ES-I3 (cell line): ENCODE data around the gene UBE4B.

Experiments used
- H3K36me3 ChIP-seq: 2 replicates; pipeline ENCODE4 v1.6.1; 2013; ENCODE audit warnings: mild to moderate bottlenecking, low read length, control low read depth, moderate library complexity; ENCODE audit not compliant: insufficient read depth
- H3K4me1 ChIP-seq: 2 replicates; pipeline ENCODE4 v1.6.1; 2013; ENCODE audit warnings: mild to moderate bottlenecking, control low read depth, low read length; ENCODE audit not compliant: insufficient read depth
- H3K9ac ChIP-seq: 2 replicates; pipeline ENCODE4 v1.6.1; 2013; ENCODE audit warnings: low read depth, mild to moderate bottlenecking, low read length, moderate library complexity
- H3K9me3 ChIP-seq: 2 replicates; pipeline ENCODE4 v1.6.1; 2013; ENCODE audit warnings: mild to moderate bottlenecking, low read length, moderate library complexity; ENCODE audit not compliant: control insufficient read depth, insufficient read depth

The UBE4B gene

GRCh38 chr1:10054465-10054864, 21.7 kb downstream of the UBE4B start:
- Histone ChIP-seq H3K36me3 (no peaks in the 10 kb centered on the region), H3K9me3 (no peaks in the 10 kb centered on the region), H3K9ac (no peak overlapping the region)

DNA sequence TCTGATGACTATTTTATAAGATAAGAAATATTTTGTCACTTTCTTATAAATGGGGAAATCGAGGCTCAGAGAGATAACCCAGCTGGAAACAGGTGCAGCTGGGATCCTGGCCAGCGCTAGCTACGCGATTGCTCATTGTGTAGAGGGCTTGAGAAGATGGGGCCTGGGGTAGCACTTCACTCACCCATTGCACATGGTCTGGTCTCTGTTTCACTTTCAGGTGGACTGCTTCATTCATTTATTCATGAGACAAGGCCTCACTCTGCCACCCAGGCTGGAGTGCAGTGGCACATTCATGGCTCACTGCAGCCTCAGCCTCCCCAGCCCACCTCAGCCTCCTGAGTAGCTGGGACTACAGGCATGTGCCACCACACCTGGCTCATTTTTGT, 23.8 kb downstream of the UBE4B start:
- Histone ChIP-seq H3K9ac (no peak overlapping the region), H3K9me3 (no peaks in the 10 kb centered on the region)

More at GRCh38 chr1:10054465-10054864, 21.7 kb downstream of the UBE4B start:
- peaks cover 3% of the 10 kb centered on the region; the same call in 1 of the 2 replicates for H3K4me1 ChIP-seq

GRCh38 chr1:10057343-10057742, 24.6 kb downstream of the UBE4B start:
- H3K36me3 ChIP-seq = no peaks in the 10 kb centered on the region
- H3K9me3 ChIP-seq = no peaks in the 10 kb centered on the region
- no peak overlapping the region for H3K9ac ChIP-seq
- H3K4me1 ChIP-seq = peaks cover 3% of the 10 kb centered on the region; the same call in 1 of the 2 replicates

More for the DNA sequence above, 23.8 kb downstream of the UBE4B start:
- no peaks in the 10 kb centered on the region for H3K36me3 ChIP-seq
- H3K4me1 ChIP-seq = peaks cover 3% of the 10 kb centered on the region; the same call in 1 of the 2 replicates

GRCh38 chr1:10057796-10058195, 25.0 kb downstream of the UBE4B start:
- no peak overlapping the region for H3K9ac ChIP-seq
- no peaks in the 10 kb centered on the region for H3K36me3 ChIP-seq
- no peaks in the 10 kb centered on the region for H3K9me3 ChIP-seq
- H3K4me1 ChIP-seq = peaks cover 3% of the 10 kb centered on the region; the same call in 1 of the 2 replicates

DNA sequence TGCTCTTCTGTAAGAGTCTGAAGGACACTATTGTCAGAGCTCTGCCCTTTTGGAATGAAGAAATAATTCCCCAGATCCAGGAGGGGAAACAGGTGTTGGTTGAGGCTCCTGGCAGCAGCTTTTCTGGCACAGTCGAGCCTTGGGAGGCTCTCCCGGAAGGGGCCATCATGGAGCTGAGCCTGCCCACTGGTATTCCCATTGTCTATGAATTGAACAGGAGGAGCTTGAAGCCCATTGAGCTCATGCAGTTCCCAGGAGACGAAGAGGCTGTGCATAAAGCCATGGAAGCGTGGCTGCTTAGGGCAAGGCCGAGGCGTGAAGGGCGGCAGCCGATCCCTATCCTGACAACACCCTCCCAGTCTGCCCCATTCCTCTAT, 26.6 kb downstream of the UBE4B start:
- Histone ChIP-seq H3K36me3 (no peaks in the 10 kb centered on the region), H3K9ac (no peak overlapping the region), H3K9me3 (no peaks in the 10 kb centered on the region), H3K4me1 (peaks cover 3% of the 10 kb centered on the region; the same call in 1 of the 2 replicates)

GRCh38 chr1:10060311-10061100, 27.7 kb downstream of the UBE4B start:
- H3K36me3 ChIP-seq = no peaks in the 10 kb centered on the region

DNA sequence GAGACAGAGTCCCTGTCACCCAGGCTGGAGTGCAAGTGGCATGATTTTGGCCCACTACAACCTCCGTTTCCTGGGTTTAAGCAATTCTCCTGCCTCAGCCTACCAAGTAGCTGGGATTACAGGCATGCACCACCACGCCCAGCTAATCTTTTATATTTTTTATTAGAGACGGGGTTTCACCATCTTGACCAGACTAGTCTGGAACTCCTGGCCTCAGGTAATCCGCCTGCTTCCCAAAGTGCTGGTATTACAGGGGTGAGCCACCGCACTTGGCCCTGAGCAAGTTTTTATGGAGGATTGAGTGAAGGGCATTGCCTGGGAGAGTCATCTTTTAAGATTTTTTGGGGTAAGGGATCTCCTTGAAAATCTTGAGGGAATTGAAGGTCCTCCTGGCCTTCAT, 28.5 kb downstream of the UBE4B start:
- Histone ChIP-seq H3K9ac (no peak overlapping the region), H3K36me3 (no peaks in the 10 kb centered on the region), H3K9me3 (no peaks in the 10 kb centered on the region), H3K4me1 (peaks cover 6% of the 10 kb centered on the region)

More at GRCh38 chr1:10060311-10061100, 27.7 kb downstream of the UBE4B start:
- no peak overlapping the region for H3K9ac ChIP-seq
- peaks cover 8% of the 10 kb centered on the region for H3K4me1 ChIP-seq
- no peaks in the 10 kb centered on the region for H3K9me3 ChIP-seq

DNA sequence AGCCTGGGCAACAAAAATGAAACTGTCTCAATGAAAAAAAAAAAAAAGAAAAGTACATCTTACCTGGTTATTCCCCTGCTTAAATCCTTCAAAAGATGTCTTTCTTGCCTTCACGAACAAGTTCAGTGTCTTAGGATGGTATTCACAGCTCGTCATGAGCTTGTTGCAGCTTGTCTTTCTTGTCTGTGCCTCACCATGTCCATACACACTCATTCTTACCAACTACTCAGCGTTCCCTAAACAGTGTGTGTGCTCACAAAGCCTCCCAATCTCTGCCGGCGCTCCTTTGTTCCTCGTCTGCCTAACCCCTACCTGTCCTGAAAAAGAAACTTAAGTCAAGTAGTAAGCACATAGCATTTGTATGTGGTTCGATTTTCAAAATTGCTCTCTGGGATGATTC, 31.1 kb downstream of the UBE4B start:
- H3K36me3 ChIP-seq = no peaks in the 10 kb centered on the region
- no peaks in the 10 kb centered on the region for H3K9me3 ChIP-seq
- H3K9ac ChIP-seq = no peak overlapping the region
- H3K4me1 ChIP-seq = peaks cover 6% of the 10 kb centered on the region

DNA sequence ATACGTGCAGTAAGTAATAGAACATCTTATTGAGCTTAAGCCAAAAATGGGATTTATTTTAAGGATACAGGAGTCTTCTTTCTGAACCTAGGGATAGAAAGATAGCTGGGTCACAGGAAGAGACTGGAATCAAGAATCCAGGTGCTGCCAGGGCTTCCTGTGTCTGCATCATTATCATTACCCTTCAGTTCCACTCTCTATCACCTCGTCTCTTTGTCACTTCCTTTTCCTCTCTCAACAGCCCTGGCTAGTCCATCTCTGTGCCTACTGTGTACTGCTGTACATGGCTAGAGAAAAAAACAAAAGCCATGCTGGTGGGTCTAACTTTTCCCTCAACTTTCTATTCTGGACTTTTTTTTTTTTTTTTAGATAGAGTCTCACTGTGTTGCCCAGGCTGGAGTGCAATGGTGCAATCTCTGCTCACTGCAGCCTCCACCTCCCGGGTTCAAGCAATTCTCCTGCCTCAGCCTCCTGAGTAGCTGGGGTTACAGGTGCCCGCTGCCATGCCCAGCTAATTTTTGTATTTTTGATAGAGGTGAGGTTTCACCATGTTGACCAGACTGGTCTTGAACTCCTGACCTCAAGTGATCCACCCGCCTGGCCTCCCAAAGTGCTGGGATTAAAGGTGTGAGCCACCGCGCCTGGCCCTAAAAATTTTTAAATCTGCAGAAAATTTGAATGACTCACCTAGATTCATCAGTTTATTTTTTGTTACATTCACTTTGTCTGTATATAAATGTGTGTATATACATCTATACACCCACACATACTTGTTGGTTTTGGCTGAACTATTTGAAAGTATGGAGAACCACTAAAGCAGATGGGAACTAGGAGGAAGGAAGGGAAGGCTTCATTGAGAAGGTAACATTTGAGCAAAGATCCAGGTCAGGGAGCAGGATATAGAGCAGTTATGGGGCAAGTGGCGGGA, 31.9 kb downstream of the UBE4B start:
- Histone ChIP-seq H3K9me3 (no peaks in the 10 kb centered on the region), H3K36me3 (no peaks in the 10 kb centered on the region), H3K9ac (no peak overlapping the region), H3K4me1 (peaks cover 6% of the 10 kb centered on the region)

GRCh38 chr1:10065344-10065685, 32.6 kb downstream of the UBE4B start:
- Histone ChIP-seq H3K9ac (no peak overlapping the region), H3K36me3 (no peaks in the 10 kb centered on the region), H3K9me3 (no peaks in the 10 kb centered on the region), H3K4me1 (peaks cover 6% of the 10 kb centered on the region)

DNA sequence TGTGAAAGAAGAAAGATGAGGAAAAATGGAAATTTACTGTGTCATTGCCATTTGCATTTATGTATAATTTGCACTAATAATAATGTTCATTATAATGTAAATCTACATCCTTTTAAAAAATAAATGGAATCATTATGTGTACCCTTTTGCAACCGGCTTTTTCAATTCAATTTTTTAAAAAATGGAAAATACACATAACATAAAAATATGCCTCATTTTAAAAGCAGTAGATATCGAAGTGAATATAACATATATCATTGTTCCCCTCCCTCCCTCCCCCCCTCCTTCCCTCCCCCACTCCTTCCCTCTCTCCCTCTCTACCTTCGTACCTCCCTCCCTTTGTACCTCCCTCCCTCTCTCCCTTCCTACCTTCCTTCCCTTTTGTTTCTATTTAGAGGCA, 33.0 kb downstream of the UBE4B start:
- no peaks in the 10 kb centered on the region for H3K9me3 ChIP-seq
- peaks cover 6% of the 10 kb centered on the region for H3K4me1 ChIP-seq
- no peak overlapping the region for H3K9ac ChIP-seq
- H3K36me3 ChIP-seq = no peaks in the 10 kb centered on the region

- H3K9ac ChIP-seq = no peak overlapping the region
- H3K36me3 ChIP-seq = no peaks in the 10 kb centered on the region
- H3K4me1 ChIP-seq = peaks cover 6% of the 10 kb centered on the region
- H3K9me3 ChIP-seq = no peaks in the 10 kb centered on the region
Measured at GRCh38 chr1:10068605-10069294, 36.0 kb downstream of the UBE4B start.

DNA sequence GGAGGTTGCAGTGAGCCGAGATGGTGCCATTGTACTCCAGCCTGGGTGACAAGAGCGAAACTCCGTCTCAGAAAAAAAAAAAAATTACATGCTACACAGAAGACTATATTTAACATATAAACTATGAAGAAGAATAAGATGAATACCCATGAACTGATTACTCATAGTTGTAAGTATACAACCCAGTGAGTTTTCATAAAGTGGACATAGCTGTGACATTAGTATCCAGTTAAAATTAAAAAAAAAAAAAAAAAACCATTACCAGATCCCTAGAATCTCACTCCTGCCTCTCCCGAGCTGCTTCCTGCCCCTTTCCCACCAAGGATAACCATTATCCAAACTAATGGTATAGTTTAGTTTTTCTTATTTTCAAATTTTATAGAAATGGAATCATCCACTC, 37.4 kb downstream of the UBE4B start:
- Histone ChIP-seq H3K9ac (no peak overlapping the region), H3K4me1 (peaks cover 3% of the 10 kb centered on the region), H3K9me3 (no peaks in the 10 kb centered on the region), H3K36me3 (no peaks in the 10 kb centered on the region)

DNA sequence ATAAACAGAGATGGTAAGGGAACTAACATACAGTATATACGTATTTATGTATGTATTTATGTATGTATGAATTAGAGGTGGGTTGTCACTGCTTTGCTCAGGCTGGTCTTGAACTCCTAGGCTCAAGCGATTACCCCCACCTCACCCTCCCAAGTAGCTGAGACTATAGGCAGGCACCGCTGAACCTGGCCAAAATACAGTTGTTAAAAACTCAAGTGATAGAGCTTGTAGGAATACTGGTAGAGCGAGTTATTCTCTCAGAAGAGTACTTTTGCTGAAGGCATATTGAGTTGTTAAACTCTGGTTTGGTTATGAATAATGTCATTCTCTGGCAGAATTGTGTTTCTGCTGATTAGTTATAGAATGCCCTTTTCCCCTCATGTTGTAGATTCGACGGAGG, 38.9 kb downstream of the UBE4B start:
- Histone ChIP-seq H3K36me3 (no peaks in the 10 kb centered on the region), H3K4me1 (no peaks in the 10 kb centered on the region; the same call in 1 of the 2 replicates), H3K9me3 (no peaks in the 10 kb centered on the region), H3K9ac (no peak overlapping the region)
